ENCODE data around the gene CELA3A.
"Not testable (repeated sequence)": the region's sequence is repeated elsewhere in the genome, so short reads cannot be mapped to it uniquely, and the experiment has no call there.

- TF ChIP-seq, protein P1, sequence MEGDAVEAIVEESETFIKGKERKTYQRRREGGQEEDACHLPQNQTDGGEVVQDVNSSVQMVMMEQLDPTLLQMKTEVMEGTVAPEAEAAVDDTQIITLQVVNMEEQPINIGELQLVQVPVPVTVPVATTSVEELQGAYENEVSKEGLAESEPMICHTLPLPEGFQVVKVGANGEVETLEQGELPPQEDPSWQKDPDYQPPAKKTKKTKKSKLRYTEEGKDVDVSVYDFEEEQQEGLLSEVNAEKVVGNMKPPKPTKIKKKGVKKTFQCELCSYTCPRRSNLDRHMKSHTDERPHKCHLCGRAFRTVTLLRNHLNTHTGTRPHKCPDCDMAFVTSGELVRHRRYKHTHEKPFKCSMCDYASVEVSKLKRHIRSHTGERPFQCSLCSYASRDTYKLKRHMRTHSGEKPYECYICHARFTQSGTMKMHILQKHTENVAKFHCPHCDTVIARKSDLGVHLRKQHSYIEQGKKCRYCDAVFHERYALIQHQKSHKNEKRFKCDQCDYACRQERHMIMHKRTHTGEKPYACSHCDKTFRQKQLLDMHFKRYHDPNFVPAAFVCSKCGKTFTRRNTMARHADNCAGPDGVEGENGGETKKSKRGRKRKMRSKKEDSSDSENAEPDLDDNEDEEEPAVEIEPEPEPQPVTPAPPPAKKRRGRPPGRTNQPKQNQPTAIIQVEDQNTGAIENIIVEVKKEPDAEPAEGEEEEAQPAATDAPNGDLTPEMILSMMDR (optimal IDR thresholded peaks at IDR 0.05 in 1 of 3, IDR thresholded peaks at IDR 0.05 in 1 of 3, conservative IDR thresholded peaks at IDR 0.05 in 1 of 3; ENCODE audit: extremely low read depth in 1 of 3, insufficient read depth in 2 of 3, low read length in 3 of 3), result not testable (repeated sequence)
- not testable (repeated sequence) for TF ChIP-seq EZH2 (IDR thresholded peaks at IDR 0.05; ENCODE audit: low read length)
Observed at GRCh38 chr1:21998624-21999294, 2.7 kb upstream of the CELA3A start.

Data from keratinocyte (primary cell).